ENCODE measurements around the gene MOCS1.

The MOCS1 gene

GRCh38 chr6:39901116-39901655 lies 33.1 kb downstream of the MOCS1 start:
- DNase-seq, result no peak

- no peak for DNase-seq
These were observed 34.5 kb downstream of the MOCS1 start for GRCh38 chr6:39899554-39900295.

DNA sequence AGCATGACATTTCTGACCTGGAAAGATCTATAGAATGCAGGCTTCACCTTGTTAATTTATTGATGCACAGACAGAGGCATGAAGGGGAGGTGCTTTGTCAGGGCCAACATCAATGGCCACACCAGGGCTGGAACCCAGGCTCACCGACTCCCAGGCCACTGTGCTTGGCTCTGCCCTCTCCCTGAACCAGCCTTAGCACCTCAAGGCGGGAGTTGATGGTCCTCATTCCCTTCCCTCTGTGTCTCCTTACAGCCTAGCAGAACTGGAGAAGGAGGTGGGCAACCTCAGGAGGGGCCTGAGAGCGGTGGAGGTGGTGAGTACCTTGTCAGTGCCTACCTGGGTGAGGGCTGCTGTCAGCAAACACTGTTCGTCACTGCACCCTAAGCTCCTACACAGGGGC lies 35.6 kb downstream of the MOCS1 start:
- no peak for DNase-seq

DNA sequence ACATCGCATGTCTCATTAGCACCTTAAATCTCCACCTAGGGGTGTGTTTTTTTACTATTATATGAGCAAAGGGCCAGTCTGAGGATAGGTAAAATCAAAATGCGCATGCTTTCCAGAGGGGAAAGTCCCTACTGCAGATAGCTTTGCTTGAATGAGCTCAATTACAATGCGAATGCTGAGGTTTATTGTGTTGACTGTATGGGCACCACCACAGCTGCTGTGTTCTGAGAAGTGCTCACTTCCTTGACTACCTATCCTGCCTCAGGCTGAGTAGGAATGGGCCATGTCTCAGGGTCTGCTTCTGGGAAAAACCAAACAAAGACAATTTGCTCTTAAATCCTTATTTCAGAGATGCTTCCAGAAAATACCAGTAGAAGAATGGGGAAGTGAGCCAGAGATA lies 36.6 kb downstream of the MOCS1 start:
- DNase-seq, result no peak

DNA sequence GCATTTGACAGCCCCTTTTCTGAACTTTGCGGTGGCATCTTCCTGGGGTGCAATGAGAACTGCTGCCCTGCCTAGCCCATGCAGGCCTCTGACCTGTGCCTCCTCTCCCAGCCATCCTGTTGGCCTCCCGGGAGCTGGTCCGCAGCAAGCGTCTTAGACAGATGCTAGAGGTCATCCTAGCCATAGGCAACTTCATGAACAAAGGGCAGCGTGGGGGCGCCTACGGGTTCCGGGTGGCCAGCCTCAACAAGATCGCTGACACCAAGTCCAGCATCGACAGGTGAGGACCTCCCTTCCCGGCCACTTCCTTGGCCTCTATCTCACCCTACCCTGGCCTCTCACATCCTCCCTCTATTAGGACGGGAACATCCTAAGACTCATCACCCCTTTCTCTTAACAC lies 37.6 kb downstream of the MOCS1 start:
- DNase-seq, result no peak

DNA sequence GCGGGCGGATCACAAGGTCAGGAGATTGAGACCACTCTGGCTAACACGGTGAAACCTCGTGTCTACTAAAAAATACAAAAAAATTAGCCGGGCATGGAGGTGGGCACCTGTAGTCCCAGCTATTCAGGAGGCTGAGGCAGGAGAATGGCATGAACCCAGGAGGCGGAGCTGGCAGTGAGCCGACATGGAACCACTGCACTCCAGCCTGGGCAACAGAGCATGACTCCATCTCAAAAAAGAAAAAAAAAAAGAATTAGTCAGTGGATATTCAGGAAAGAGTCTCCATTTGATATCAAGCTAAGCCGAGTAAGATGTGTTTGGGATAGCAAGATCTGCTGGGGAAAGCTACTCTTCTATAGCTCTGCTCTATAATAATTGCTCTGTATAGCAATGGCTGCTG lies 41.0 kb downstream of the MOCS1 start:
- no peak for DNase-seq

- DNase-seq, result peak; percentile 33
These were observed 41.7 kb downstream of the MOCS1 start for GRCh38 chr6:39892490-39893129.

DNA sequence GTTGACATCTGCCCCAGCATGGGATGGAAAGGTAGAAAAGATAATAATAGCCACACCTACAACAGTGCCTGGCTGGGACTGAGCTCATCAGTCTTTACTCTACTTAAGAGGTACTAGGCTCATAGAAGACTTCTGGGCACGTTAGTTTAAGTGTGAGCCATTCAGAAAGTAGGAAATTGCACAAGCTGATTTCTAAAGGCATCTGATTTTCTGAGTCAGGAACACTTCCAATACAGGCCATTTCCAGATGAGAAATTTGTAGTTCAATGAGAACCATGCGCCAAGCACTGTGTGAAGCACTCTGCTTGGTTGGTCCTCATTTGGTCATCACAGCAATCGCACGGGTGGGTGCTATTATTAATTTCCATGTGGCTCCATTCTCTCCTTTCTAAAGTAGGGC lies 42.3 kb downstream of the MOCS1 start:
- DNase-seq, result no peak

DNA sequence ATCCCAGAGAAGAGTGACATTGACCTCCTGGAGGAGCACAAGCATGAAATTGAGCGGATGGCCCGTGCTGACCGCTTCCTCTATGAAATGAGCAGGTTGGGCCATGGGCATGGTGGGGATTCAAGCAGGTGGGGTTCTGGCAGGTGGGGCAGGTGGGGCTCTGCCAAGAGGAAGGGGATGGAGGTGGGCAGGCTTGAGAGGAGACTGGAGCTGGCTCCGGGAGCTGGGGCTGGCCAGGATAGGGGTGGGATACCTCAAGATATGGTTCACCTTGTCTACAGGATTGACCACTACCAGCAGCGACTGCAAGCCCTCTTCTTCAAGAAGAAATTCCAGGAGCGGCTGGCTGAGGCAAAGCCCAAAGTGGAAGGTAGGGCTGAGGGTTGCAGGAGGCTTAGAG lies 42.9 kb downstream of the MOCS1 start:
- no peak for DNase-seq

DNA sequence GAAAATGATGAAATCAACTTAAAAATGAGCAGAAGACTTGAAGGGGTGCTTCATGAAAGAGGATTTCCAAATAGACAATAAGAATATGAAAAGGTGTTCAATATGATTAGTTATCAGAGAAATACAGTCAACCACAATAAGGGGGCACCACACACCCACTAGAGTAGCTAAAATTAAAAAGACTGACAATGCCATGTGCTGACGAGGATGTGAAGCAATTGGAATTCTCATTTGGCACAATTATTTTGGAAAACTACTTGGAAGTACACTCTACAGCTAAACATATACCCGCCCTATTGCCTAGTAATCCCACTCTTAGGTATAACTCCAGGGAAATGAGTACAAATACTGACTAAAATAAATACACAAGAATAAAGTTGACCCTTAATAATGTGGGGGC lies 45.0 kb downstream of the MOCS1 start:
- DNase-seq, result no peak

DNA sequence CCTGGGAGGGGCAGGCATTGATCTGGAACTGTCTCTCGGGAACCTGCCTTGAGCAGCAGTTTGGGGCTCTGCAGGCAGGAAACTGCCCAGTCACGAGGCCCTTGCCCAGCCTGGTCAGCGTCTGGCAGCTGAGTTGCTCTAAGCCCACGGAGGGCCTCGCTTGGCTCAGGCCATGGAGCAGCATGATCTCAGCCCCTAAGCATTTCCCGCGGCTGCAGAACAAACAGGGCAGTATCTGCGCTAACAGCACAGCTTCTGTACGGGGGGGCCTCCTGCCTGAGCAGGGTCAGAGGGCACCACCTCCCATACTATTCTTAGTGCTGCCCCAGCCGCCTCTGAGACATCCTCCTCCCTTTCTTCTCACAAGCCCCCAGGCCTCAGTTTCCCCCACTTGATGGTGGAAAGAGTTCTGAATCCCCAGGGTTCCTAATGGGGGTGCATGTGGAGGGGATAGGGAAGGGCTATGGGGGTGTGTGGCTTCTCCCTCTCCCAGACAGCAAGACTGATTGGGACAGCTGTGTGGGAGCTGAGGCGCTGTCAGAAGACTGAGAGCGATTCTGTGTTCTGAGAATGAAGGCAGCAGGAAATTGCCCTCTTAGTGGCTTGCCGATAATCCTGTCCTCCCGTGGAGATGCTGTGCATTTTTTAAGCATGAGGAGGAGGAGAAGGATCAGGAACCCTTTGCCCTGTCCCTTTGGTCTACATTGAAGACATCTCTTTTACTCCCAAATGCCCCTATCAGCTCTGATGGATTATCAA lies 46.4 kb downstream of the MOCS1 start:
- DNase-seq, result no peak

GRCh38 chr6:39886871-39887270 lies 47.4 kb downstream of the MOCS1 start:
- no peak for DNase-seq

GRCh38 chr6:39885691-39886090 lies 48.6 kb downstream of the MOCS1 start:
- no peak for DNase-seq

DNA sequence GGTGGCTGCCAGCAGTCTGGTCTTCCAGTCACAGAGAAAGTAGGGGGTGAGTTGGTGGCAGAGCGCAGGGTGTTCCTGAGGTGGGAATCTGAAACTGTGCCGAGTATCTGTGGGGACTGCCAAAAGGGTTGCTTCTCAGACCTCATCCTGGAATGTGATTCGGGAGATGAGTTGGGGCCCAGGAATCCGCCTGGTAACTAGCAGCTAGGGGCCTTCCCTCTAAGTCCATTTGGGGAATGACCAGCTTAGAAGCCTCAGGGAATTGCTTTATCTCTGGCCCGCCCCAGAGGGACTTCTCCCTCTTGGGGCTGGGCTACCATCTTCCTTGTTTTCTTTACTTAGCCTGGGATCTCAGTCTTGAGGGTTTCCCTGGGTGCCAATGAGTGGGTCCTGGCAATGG lies 49.6 kb downstream of the MOCS1 start:
- no peak for DNase-seq

DNA sequence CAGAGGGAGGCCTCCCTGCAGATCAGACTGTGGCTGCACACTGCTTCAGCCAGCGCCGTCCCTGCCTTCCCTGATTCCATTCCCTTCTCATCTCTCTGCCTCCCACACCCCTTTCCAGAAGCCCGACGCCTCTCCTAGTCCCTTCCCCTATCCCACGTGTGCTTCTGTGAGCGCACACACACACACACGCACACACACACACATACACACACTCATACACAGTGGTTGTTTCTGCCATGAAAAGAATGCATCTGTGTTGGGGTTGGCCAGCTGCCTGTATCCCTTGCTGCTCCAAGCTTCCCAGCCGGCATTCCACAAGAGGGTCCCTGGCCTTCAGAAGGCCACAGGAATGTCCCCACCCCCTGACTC lies 51.7 kb downstream of the MOCS1 start:
- no peak for DNase-seq

GRCh38 chr6:39881851-39882530 lies 52.3 kb downstream of the MOCS1 start:
- DNase-seq, result no peak

DNA sequence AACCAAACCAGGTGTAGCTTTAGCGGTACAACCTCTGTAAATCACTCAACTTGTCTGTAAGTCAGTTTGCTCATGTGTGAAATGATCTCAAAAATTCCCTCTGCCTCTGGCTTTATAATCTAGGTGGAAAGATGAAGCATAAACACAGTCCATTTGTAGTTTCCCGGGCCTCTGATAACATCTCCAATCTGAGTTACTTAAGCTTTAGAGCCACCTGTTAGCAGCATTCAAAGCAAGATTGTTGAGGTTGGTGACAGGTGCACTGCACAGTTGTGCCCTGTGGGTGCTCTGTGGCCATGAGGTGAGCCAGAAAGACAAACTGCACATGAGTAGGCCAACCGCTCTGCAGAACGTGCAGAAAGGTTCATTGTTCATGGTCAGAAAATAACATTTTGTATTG lies 53.7 kb downstream of the MOCS1 start:
- DNase-seq, result no peak

- no peak for DNase-seq
These were observed 54.7 kb downstream of the MOCS1 start for GRCh38 chr6:39879535-39879934.

DNA sequence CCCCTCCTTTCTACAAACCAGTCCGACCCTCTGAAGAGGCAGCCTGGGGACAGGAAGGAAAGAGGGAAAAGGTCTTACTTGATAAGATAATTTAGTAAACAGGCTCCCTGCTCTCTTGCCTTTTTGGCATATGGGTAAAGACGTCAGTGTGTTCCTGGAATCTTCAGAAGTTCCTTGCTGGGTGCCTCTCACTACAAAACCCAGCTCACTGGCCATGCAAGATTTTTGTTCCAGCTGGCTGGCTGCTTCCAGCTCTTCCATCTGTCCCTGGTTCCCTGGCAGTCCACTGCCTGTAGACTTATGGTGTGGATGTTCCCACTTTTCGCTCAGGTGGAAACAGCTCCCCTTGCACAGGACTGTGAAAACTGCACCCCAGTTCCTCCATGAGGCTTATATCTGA lies 57.4 kb downstream of the MOCS1 start:
- DNase-seq, result no peak

DNA sequence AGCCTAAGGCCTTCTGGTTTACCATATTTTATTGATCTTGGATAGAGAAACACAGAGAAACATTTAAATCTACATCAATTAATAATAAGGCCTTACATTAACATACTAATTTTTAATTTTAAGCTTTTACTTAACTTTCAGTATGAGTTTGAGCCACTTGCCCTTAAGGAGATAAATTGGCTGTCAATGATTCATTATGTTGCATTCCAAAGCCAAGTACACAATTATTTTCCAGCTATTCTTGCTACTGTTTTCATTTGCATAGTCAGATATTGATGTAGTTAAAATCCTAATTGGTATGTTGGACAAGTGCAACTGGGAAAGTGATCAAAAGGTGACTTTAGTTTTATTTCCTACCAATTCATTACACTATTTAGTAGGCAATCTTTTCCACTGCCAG lies 58.2 kb downstream of the MOCS1 start:
- no peak for DNase-seq

DNA sequence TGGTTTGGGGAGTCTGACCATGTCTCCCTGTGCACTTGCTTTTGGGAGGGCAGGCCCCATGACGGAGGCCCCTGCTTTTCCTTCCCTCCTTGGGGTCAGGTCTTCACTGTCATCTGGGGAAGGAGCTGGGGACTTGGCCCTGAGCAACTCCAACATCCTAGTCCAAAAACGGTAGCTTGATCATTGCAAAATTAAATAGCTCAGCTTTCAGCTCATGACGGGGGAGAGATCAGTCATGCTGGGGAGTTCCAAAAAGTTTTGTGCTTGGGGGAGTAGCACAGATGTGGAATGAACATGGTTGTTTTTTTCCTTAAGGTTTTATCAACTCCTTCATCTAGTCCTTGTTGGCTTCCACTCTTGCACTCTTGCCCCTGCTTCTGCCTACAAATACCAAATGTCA lies 60.8 kb downstream of the MOCS1 start:
- DNase-seq, result no peak

DNA sequence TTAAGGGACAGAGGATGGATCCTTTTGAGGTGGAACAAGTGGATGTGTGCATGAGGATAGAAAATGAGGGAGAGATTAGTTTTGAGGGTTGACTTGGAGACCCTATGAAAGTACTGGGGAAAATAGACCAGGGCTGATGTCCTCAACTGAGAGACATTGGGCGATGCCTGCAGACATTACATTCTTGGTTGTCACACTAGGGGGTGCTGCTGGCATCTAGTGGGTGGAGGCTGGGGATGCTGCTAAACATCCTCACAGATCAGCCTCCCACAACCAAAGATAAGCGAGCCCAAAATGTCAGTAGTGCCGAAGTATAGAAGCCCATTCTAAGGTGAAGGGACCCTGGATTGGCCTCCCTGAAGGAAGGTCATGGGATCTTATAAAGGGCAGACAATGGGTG lies 63.3 kb downstream of the MOCS1 start:
- no peak for DNase-seq

DNA sequence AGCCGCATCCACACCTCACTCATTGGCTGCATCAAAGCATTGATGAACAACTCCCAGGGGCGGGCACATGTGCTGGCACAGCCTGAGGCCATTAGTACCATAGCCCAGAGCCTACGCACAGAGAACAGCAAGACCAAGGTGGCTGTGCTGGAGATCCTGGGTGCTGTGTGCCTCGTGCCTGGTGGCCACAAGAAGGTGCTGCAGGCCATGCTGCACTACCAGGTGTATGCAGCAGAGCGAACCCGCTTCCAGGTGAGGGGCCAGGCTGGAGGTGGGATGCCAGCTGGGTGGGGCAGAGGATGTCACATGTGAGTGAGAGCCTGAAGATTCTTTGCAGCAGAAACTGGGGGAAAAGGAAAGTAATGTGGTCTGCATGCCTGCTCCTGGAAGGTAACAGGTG lies 66.7 kb downstream of the MOCS1 start:
- no peak for DNase-seq
